IgD-negative memory B cell (primary cell): ENCODE measurements around the gene OLIG3. TPM values are rescaled to one million over a fixed set of nuclear protein-coding genes. Genes with fewer than 3 reads are reported as not detected.

ENCODE experiments used
- H3K27ac Mint-ChIP-seq, 3 donors: one replicate each; pipeline ENCODE4 v1.8.0; 2020 to 2022; ENCODE audit warnings: mild to moderate bottlenecking in 3 of 3, mixed read lengths in 3 of 3, moderate library complexity in 1 of 3
- H3K27me3 Mint-ChIP-seq: one replicate; pipeline ENCODE4 v1.8.0; 2021; ENCODE audit warnings: mixed read lengths
- H3K36me3 Mint-ChIP-seq: one replicate; pipeline ENCODE4 v1.8.0; 2020; ENCODE audit warnings: mild to moderate bottlenecking, mixed read lengths
- H3K4me1 Mint-ChIP-seq, 3 donors: one replicate each; pipeline ENCODE4 v1.8.0; 2020 to 2022; ENCODE audit warnings: mixed read lengths in 3 of 3, mild to moderate bottlenecking in 1 of 3
- H3K4me3 Mint-ChIP-seq, 4 donors: one replicate each; pipeline ENCODE4 v1.8.0; 2020 to 2022; ENCODE audit warnings: mild to moderate bottlenecking in 4 of 4, mixed read lengths in 4 of 4, moderate library complexity in 3 of 4
- H3K9me3 Mint-ChIP-seq, 3 donors: one replicate each; pipeline ENCODE4 v1.8.0; 2020 to 2021; ENCODE audit warnings: mixed read lengths in 3 of 3, mild to moderate bottlenecking in 1 of 3
- polyA plus RNA-seq: library from polyadenylated mRNA; unstranded; fragments of 300-500 nt; fragmentation: Illumina TruSeq; gene quantifications from one replicate; pipeline ENCODE4 v1.2.3, GENCODE V29; 2021

Gene OLIG3
- polyA plus RNA-seq, 1 donor from 2014 or later = not detected

- Mint-ChIP-seq H3K4me3 (no peak overlapping the region), H3K27me3 (peaks cover 11% of the 10 kb centered on the region), H3K9me3 (peaks cover 0 to 5% (median 0%) of the 10 kb centered on the region in 3 donors), H3K27ac (no peak overlapping the region), H3K4me1 (no peaks in the 10 kb centered on the region), H3K36me3 (no peaks in the 10 kb centered on the region)
Measured at GRCh38 chr6:137467211-137467610, 27.0 kb downstream of the OLIG3 start.

GRCh38 chr6:137465378-137466009 is 28.7 kb downstream of the OLIG3 start:
- Mint-ChIP-seq H3K27ac (no peak overlapping the region), H3K4me1 (no peaks in the 10 kb centered on the region), H3K36me3 (no peaks in the 10 kb centered on the region), H3K27me3 (peaks cover 6% of the 10 kb centered on the region), H3K4me3 (no peak overlapping the region), H3K9me3 (peaks cover 0 to 5% (median 0%) of the 10 kb centered on the region in 3 donors)

- no peak overlapping the region for H3K27ac Mint-ChIP-seq
- H3K9me3 Mint-ChIP-seq = peaks cover 0 to 2% (median 0%) of the 10 kb centered on the region in 3 donors
- no peaks in the 10 kb centered on the region for H3K4me1 Mint-ChIP-seq
- H3K4me3 Mint-ChIP-seq = no peak overlapping the region
- H3K36me3 Mint-ChIP-seq = peaks cover 7% of the 10 kb centered on the region
- H3K27me3 Mint-ChIP-seq = peaks cover 2% of the 10 kb centered on the region
Measured at GRCh38 chr6:137452333-137452894, 41.8 kb downstream of the OLIG3 start.

- Mint-ChIP-seq H3K4me1 (no peaks in the 10 kb centered on the region), H3K36me3 (peaks cover 9% of the 10 kb centered on the region), H3K4me3 (no peak overlapping the region)
Measured at GRCh38 chr6:137443901-137444300, 50.3 kb downstream of the OLIG3 start.

More at GRCh38 chr6:137443901-137444300, 50.3 kb downstream of the OLIG3 start:
- peaks cover 2 to 8% (median 7%) of the 10 kb centered on the region in 3 donors for H3K9me3 Mint-ChIP-seq
- H3K27me3 Mint-ChIP-seq = peaks cover 2% of the 10 kb centered on the region
- H3K27ac Mint-ChIP-seq = no peak overlapping the region
